ENCODE data around the gene FOXRED1.

- TF ChIP-seq EZH2 (optimal IDR thresholded peaks at IDR 0.05; ENCODE audit: low read depth, low read length) (no peak), CTCF (IDR thresholded peaks at IDR 0.05; ENCODE audit: low read length) (no peak), EZH2phosphoT487 (IDR thresholded peaks at IDR 0.05; ENCODE audit: low read length) (no peak)
These were observed 11.2 kb upstream of the FOXRED1 start for GRCh38 chr11:126257764-126258163.

Measured in MM.1S (cell line).